OCI-LY3 (cell line): ENCODE data around the gene SRC.
"Not testable (repeated sequence)": the region's sequence is repeated elsewhere in the genome, so short reads cannot be mapped to it uniquely, and the experiment has no call there.

Experiments used
- H2AFZ ChIP-seq: fragments of 200-600, 300-600 bp; shearing (Covaris generic); 2 replicates; pipeline ENCODE4 v1.6.0; 2014; ENCODE audit warnings: antibody characterized with exemption, low read depth, low read length
- H3K27ac ChIP-seq: fragments of 200-600, 300-600 bp; sonication (generic); 2 replicates; pipeline ENCODE4 v1.5.1; 2014; ENCODE audit warnings: mild to moderate bottlenecking, low read length, moderate library complexity, mixed read lengths
- H3K27me3 ChIP-seq: fragments of 200-600, 300-600 bp; sonication (generic); 2 replicates; pipeline ENCODE4 v1.6.1; 2014; ENCODE audit warnings: low read depth, low read length, mixed read lengths
- H3K36me3 ChIP-seq: fragments of 200-600, 300-600 bp; sonication (generic); replicated peaks from 2 replicates; pipeline ENCODE3; 2014; ENCODE audit warnings: low read depth, low read length, mixed read lengths
- H3K4me1 ChIP-seq: fragments of 300-600, 200-600 bp; sonication (generic); 2 replicates; pipeline ENCODE4 v1.6.1; 2014; ENCODE audit warnings: low read length, mixed read lengths
- H3K4me2 ChIP-seq: fragments of 200-600, 300-600 bp; sonication (generic); 2 replicates; pipeline ENCODE4 v1.6.1; 2014; ENCODE audit warnings: low read length, mixed read lengths
- H3K4me3 ChIP-seq: fragments of 300-600, 200-600 bp; sonication (generic); 2 replicates; pipeline ENCODE4 v1.5.1; 2014; ENCODE audit warnings: antibody characterized with exemption, mild to moderate bottlenecking, low read length, moderate library complexity
- H3K79me2 ChIP-seq: fragments of 300-600, 200-600 bp; shearing (Covaris generic); 2 replicates; pipeline ENCODE4 v1.6.1; 2014; ENCODE audit warnings: mild to moderate bottlenecking, low read length, mixed read lengths
- H3K9ac ChIP-seq: fragments of 300-600, 200-600 bp; shearing (Covaris generic); 2 replicates; pipeline ENCODE4 v1.6.0; 2014; ENCODE audit warnings: mild to moderate bottlenecking, low read length, moderate library complexity
- H3K9me3 ChIP-seq: fragments of 200-600, 300-600 bp; shearing (Covaris generic); 2 replicates; pipeline ENCODE4 v1.6.1; 2014; ENCODE audit warnings: low read length, mixed read lengths; ENCODE audit not compliant: insufficient read depth
- H4K20me1 ChIP-seq: fragments of 200-600, 300-600 bp; sonication (generic); 2 replicates; pipeline ENCODE4 v1.6.1; 2016; ENCODE audit warnings: low read length, mixed read lengths; ENCODE audit not compliant: insufficient read depth
- CTCF ChIP-seq: fragments of 200-600, 300-600 bp; sonication (generic); IDR thresholded peaks from 2 replicates; pipeline ENCODE4 v1.5.1; 2014; ENCODE audit warnings: antibody characterized with exemption, low read length, low read depth
- EZH2phosphoT487 ChIP-seq: fragments of 200-600 bp; shearing (Covaris generic); IDR thresholded peaks from 2 replicates; pipeline ENCODE4 v1.6.1; 2018; ENCODE audit warnings: antibody characterized with exemption, mixed run types, low read depth

Gene SRC

GRCh38 chr20:37336369-37337207, 9.4 kb upstream of the SRC start:
- Histone ChIP-seq H3K9me3 (no peaks in the 10 kb centered on the region), H3K36me3 (no peaks in the 10 kb centered on the region), H3K27ac (peak overlapping the region; percentile 88), H3K9ac (peak overlapping the region; percentile 83), H3K27me3 (no peaks in the 10 kb centered on the region), H2AFZ (no peak overlapping the region), H3K4me3 (peak overlapping the region; percentile 66), H3K79me2 (no peaks in the 10 kb centered on the region), H3K4me1 (peaks cover 71% of the 10 kb centered on the region), H3K4me2 (peak overlapping the region; percentile 84), H4K20me1 (no peaks in the 10 kb centered on the region)
- no peak for TF ChIP-seq CTCF
- TF ChIP-seq EZH2phosphoT487: no peak

GRCh38 chr20:37337208-37337991, 8.5 kb upstream of the SRC start:
- H3K9me3 ChIP-seq: no peaks in the 10 kb centered on the region
- H4K20me1 ChIP-seq: no peaks in the 10 kb centered on the region
- H3K79me2 ChIP-seq: no peaks in the 10 kb centered on the region
- peak overlapping the region; percentile 84 for H3K4me2 ChIP-seq
- no peaks in the 10 kb centered on the region for H3K27me3 ChIP-seq
- H3K36me3 ChIP-seq: no peaks in the 10 kb centered on the region
- peak overlapping the region; percentile 29; the same call in 1 of the 2 replicates for H3K4me3 ChIP-seq
- peak overlapping the region; percentile 88 for H3K27ac ChIP-seq
- H3K9ac ChIP-seq: peak overlapping the region; percentile 54
- H2AFZ ChIP-seq: no peak overlapping the region; the same call in 1 of the 2 replicates
- H3K4me1 ChIP-seq: peaks cover 67% of the 10 kb centered on the region
- TF ChIP-seq EZH2phosphoT487 (no peak), CTCF (no peak; the same call in 1 of the 2 replicates)

GRCh38 chr20:37338380-37338779, 7.6 kb upstream of the SRC start:
- not testable (repeated sequence) for H3K4me2 ChIP-seq, H3K9me3 ChIP-seq, H4K20me1 ChIP-seq, H3K36me3 ChIP-seq, H3K27me3 ChIP-seq, H2AFZ ChIP-seq, H3K79me2 ChIP-seq, H3K9ac ChIP-seq, H3K27ac ChIP-seq, H3K4me3 ChIP-seq
- peaks cover 67% of the 10 kb centered on the region for H3K4me1 ChIP-seq

GRCh38 chr20:37339208-37339607, 6.7 kb upstream of the SRC start:
- TF ChIP-seq EZH2phosphoT487 (no peak), CTCF (no peak)
- Histone ChIP-seq H3K9me3 (no peaks in the 10 kb centered on the region), H4K20me1 (no peaks in the 10 kb centered on the region), H3K79me2 (peaks cover 3% of the 10 kb centered on the region), H3K36me3 (no peaks in the 10 kb centered on the region), H3K27me3 (no peaks in the 10 kb centered on the region), H3K9ac (no peak overlapping the region), H3K4me3 (no peak overlapping the region), H3K4me2 (no peak overlapping the region), H2AFZ (no peak overlapping the region), H3K27ac (no peak overlapping the region), H3K4me1 (peaks cover 67% of the 10 kb centered on the region)

- not testable (repeated sequence) for H4K20me1 ChIP-seq, H2AFZ ChIP-seq, H3K4me3 ChIP-seq, H3K9ac ChIP-seq, H3K27me3 ChIP-seq, H3K4me2 ChIP-seq, H3K9me3 ChIP-seq, H3K27ac ChIP-seq, H3K79me2 ChIP-seq, H3K36me3 ChIP-seq
- H3K4me1 ChIP-seq: peaks cover 67% of the 10 kb centered on the region
Measured at GRCh38 chr20:37339764-37340109, 6.2 kb upstream of the SRC start.
